NCI-H2081 (cell line): ENCODE data around the gene GATA5.
"Not testable (repeated sequence)": the region's sequence is repeated elsewhere in the genome, so short reads cannot be mapped to it uniquely, and the experiment has no call there.

ENCODE experiments used
- DNase-seq, 2 experiments: peaks; one replicate each; lab custom pipeline; 2025; lab: John Stamatoyannopoulos, UW

Gene GATA5

GRCh38 chr20:62429455-62430310 is 46.1 kb downstream of the GATA5 start:
- no peak for DNase-seq

GRCh38 chr20:62428396-62429295 is 47.1 kb downstream of the GATA5 start:
- no peak for DNase-seq

DNA sequence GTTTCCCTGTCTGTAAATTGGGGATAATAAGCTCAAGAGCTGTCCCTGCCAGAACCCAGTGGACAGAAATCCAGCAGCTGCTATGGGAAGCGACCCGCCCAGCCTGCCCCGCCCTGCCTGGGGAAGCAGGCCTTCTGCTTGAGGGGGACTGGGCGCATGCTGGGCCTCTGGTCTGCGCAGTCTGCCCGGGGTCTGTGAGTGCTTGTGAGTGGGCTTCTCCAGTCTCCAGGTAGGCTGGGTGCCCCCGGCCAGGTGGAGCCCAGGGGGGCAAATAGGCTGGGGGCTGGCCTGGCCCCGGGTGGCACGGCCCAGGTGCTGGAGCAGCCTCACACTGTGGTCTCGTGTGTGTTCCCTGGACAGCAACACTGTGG is 47.8 kb downstream of the GATA5 start:
- no peak for DNase-seq

GRCh38 chr20:62427172-62428001 is 48.4 kb downstream of the GATA5 start, which contains the start of gene RBBP8NL:
RBBP8NL (minus strand) TSS chr20:62427539; CDS start chr20:62419647, 7,892 bp downstream.
- no peak for DNase-seq

DNA sequence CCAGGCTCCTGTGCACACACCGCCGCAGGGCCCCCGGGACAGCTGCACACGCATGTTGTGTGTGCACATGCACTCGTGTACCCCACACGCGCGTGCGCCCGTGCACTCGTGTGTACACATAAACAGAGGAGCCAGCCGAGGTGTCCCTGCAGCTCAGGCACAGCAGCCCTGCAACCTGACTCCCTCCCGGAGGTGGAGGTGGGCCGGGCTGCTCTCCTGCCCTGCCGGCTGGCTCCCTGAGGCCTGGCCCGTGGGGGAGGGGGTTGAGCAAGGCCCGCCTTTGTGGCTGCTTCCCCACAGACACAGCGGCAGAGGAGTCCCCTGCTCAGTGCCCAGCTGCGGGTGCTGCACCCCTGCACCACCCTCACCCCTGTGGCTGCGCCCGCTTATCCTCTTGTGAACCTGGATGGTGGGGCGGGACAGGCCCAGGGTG is 49.1 kb downstream of the GATA5 start:
- DNase-seq: no peak

GRCh38 chr20:62426059-62426348 is 49.8 kb downstream of the GATA5 start:
- DNase-seq: not testable (repeated sequence)

- DNase-seq: no peak
Observed at GRCh38 chr20:62425281-62426058, 50.3 kb downstream of the GATA5 start.

DNA sequence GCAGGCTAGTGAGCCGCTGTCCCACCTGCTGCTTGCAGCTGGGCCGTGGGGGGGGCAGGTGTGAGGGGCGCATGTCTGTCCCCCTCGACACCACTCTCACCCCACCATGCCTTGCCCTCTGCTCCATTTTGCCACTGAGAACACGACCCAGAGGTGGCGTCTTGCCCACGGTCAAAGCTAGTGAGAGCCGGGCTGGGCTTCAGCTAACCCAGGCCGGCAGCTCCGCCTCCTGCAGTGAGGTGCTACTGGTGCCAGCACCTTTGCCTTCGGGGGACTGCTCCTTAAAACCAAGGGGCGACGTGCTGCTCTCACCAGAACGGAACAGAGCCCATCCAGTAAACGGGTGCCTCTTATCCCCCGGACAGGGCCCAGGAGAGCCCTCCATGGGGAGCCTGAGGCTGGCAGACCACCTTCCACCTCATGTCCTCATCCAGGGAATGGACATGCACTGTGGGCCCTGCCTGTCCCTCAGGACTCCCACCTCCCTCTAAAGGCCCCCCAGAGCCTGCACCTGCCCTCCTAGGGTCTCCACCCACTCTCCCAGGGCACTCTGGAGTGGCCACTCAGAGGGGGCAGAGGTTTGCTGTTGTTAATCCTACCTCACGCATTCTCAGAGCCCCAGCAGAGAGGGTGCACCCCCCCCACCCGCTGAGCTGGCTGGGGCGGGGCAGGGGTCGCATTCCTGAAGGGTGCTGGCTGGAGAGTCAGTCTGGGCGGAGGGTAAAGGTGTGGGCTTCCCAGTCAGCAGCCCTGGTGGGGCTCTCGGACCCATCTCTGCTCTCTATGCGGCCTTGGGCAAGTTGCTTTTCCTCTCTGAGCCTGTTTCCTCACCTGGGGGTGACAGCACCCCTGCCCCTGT is 51.3 kb downstream of the GATA5 start:
- no peak for DNase-seq

DNA sequence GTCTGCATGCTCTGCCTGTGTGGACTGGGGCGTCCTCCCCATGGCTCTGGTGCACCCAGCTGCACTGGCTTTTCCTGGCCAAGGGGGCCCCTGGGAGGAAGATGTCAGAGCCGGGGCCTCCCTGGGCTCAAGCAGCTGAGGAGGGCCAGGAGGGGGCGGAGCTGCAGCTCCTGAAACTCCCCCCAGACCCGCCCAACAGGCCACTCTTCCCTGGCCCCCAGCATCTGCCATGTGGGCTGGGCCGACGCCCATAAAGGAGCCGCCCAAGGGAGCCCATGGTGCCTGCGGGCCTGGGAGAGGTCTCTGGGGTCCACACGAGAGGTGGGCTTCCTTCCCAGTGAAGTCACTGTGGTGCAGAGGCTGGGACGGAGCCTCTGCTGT is 52.5 kb downstream of the GATA5 start:
- DNase-seq: no peak

- DNase-seq: no peak
Observed at GRCh38 chr20:62422636-62423325, 53.0 kb downstream of the GATA5 start.

GRCh38 chr20:62421716-62421990 is 54.1 kb downstream of the GATA5 start:
- no peak for DNase-seq

DNA sequence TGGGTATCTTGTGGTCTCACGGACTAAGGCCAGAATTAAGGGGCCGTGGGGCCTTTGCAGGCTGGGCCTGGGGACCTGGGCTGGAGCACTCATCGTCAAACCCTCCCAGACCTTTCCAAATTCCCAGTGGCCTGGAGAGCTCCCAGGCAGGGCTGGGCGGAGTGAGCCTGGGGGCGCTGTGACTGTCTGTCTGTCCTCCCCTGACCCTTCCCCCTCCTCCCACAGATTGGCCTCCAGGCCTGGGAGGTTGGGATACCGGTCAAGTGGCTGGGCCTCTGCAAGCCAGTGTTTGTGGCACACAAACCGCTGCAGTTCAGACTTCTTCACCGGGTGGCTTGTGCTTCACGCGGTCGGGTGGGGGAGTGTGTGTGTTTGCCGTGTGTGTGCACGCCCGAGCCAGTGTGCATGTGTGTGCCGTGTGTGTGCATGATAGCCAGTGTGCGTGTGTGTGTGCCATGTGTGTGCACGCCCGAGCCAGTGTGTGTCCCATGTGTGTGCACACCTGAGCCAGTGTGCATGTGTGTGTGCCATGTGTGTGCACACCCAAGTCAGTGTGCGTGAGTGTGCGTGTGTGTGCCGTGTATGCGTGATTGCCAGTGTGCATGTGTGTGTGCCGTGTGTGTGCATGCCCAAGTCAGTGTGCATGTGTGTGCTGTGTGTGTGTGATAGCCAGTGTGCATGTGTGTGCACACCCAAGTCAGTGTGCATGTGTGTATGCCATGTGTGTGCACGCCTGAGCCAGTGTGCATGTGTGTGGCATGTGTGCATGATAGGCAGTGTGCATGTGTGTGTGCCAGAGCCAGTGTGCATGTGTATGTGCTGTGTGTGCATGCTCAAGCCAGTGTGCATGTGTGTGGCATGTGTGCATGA is 54.7 kb downstream of the GATA5 start:
- no peak for DNase-seq

DNA sequence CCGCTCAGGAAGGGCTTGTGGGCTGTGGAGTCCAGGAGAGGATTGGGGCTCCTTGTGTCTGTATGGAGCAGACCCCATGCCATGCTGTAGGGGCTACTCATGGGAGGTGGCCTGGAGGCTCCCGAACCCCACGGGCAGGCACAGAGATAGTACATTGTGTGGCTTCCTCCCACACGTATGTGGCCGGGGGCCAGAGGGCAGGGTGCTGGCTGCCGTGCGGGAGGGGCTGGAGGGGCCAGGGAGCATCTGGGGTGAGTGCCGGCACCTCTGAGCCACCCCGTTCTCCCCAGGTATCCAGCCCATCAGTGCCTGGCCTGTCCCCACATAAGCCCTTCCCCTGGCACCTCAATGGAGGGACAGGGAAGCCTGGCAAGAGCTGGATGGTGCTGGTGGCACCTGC is 56.0 kb downstream of the GATA5 start:
- DNase-seq: no peak

DNA sequence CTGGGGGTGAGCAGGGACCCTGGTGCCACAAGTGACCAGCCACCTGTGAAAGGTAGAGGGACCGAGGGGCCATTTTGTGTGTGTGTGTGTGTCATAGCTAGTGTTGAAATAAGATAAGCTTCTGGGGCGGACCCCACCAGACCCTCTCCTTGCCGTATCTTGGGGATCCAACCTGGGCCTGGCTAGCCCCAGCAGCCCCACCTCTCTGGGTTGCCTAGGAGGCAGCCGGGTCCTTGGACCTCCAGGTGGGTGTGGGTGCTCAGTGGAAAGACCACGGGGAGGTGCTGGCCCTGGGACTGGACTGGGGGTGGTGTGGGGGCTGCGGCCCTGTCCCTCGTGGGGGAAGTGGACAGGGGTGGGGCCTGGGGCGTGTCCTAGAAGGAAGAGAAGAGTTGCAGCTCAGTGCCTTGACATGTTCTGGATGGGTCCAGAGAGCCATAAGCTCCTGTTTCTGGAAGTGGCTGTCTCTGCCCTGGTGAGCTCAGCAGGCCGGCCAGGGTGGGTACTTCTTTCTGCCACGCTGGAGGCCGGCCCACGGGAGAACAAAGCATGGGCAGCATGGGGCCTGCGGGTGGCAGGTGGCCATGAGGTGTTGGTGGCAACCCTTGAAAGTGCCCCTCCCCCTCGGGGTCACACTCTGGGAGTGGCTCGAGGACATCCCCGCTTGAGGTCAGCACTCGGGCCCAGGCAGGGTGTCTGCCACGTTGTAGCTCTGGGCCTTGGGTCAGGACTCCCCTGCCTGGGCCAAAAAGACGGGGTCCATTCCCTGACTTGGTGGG is 56.9 kb downstream of the GATA5 start:
- DNase-seq: no peak

GRCh38 chr20:62417981-62418708 is 57.6 kb downstream of the GATA5 start:
- DNase-seq: no peak

GRCh38 chr20:62416651-62417637 is 58.9 kb downstream of the GATA5 start:
- no peak for DNase-seq
